ENCODE results near the gene IL7R. TPM values are rescaled to one million over a fixed set of nuclear protein-coding genes. Genes with fewer than 3 reads are reported as not detected.

IL7R gene
- total and polyA plus RNA-seq, 2 donors (not counting 3 experiments of a cell fraction or from before 2014, with no cell fraction given): 1.0 to 1.2 TPM

DNA sequence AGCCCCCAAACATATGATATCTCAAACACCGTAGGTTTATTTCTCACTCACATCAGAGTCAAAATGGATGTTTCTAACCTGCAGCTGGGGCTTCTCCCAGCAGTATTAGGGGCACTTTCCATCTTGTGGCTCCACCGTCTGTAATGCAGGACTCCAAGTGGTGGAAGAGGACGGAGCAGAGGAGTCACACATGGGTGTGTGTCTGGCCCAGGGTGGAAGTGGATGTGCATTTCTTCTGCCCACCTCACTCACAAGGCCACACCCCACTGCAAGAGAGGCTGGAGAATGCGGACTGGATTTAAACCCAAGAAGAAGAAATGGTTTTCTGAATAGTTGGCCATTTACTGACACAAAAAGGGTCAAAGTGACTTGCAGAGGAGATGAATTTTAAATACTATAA lies 13.9 kb downstream of the IL7R start:
- H3K9me3 ChIP-seq (replicated peaks; ENCODE audit: control insufficient read depth, insufficient read depth, low read length): no peaks in the 10 kb centered on the region
- H4K20me1 ChIP-seq (replicated peaks; ENCODE audit: control insufficient read depth, extremely low read depth, insufficient read depth, low read length): no peaks in the 10 kb centered on the region
- H3K9me1 ChIP-seq (replicated peaks; ENCODE audit: control insufficient read depth, extremely low read depth, insufficient read depth, low read length): no peaks in the 10 kb centered on the region
- no peak for TF ChIP-seq POLR2AphosphoS5 (IDR thresholded peaks at IDR 0.05; ENCODE audit: insufficient read depth, low read depth, low read length)
- TF ChIP-seq GATA2 (IDR thresholded peaks at IDR 0.05; ENCODE audit: insufficient read depth, insufficient read length, low read depth, low read length): no peak
- TF ChIP-seq POLR2A (IDR thresholded peaks at IDR 0.05; ENCODE audit: low read depth, low read length): no peak
- no peak for TF ChIP-seq MYC (IDR thresholded peaks at IDR 0.05; ENCODE audit: low read depth, low read length)
- no peak for TF ChIP-seq EZH2 (IDR thresholded peaks at IDR 0.05; ENCODE audit: borderline replicate concordance, low read depth, low read length, severe bottlenecking)
- no peak for TF ChIP-seq JUN (IDR thresholded peaks at IDR 0.05; ENCODE audit: borderline replicate concordance, insufficient read depth, insufficient read length, low read depth)
- no peak for TF ChIP-seq FOS (IDR thresholded peaks at IDR 0.05; ENCODE audit: borderline replicate concordance, insufficient read depth, low read length)
- TF ChIP-seq, protein P1, sequence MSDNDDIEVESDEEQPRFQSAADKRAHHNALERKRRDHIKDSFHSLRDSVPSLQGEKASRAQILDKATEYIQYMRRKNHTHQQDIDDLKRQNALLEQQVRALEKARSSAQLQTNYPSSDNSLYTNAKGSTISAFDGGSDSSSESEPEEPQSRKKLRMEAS (IDR thresholded peaks at IDR 0.05; ENCODE audit: insufficient read depth, insufficient read length): no peak
- TF ChIP-seq, protein P2, sequence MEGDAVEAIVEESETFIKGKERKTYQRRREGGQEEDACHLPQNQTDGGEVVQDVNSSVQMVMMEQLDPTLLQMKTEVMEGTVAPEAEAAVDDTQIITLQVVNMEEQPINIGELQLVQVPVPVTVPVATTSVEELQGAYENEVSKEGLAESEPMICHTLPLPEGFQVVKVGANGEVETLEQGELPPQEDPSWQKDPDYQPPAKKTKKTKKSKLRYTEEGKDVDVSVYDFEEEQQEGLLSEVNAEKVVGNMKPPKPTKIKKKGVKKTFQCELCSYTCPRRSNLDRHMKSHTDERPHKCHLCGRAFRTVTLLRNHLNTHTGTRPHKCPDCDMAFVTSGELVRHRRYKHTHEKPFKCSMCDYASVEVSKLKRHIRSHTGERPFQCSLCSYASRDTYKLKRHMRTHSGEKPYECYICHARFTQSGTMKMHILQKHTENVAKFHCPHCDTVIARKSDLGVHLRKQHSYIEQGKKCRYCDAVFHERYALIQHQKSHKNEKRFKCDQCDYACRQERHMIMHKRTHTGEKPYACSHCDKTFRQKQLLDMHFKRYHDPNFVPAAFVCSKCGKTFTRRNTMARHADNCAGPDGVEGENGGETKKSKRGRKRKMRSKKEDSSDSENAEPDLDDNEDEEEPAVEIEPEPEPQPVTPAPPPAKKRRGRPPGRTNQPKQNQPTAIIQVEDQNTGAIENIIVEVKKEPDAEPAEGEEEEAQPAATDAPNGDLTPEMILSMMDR (IDR thresholded peaks at IDR 0.05; ENCODE audit: extremely low read depth in 1 of 2, insufficient read depth in 1 of 2, low read depth in 1 of 2, low read length in 2 of 2): no peak
- no peak for DNase-seq (ENCODE audit: low read depth, low spot score)
- no peak overlapping the region for H3K27ac ChIP-seq (ENCODE audit: insufficient read depth, low read depth, low read length)
- intact Hi-C loops (cut with micrococcal nuclease) (no loop called here), dilution Hi-C loops (cut with MboI; ENCODE audit: extremely low pct_ligation_motif_present, low sequenced_read_pairs) (no loop called here)
- H3K27me3 ChIP-seq (ENCODE audit: control insufficient read depth in 2 of 2, insufficient read depth in 2 of 2, low read length in 2 of 2): no peaks in the 10 kb centered on the region
- no peak for FAIRE-seq
- ChIA-PET CTCF (interaction anchor here (1.8 kb wide), 1 partner anchor 93 kb away, joined by 4 read pairs; no protein-coding TSS in a partner anchor), POLR2A (no interaction called here)
- no peaks in the 10 kb centered on the region for H3K36me3 ChIP-seq (ENCODE audit: control insufficient read depth in 2 of 2, extremely low read depth in 1 of 2, insufficient read depth in 2 of 2, low read length in 2 of 2)
- no peaks in the 10 kb centered on the region for H3K79me2 ChIP-seq (ENCODE audit: control insufficient read depth, insufficient read depth, low read length)
- H3K4me3 ChIP-seq (replicated peaks in 1 of 3; ENCODE audit: insufficient read depth in 1 of 3, low read depth in 1 of 3, low read length in 3 of 3): no peak overlapping the region
- H3K9ac ChIP-seq (replicated peaks; ENCODE audit: extremely low read depth, insufficient read depth, low read length): no peak overlapping the region
- H3K4me1 ChIP-seq (ENCODE audit: control insufficient read depth, extremely low read depth, insufficient read depth, low read length): no peaks in the 10 kb centered on the region
- no TSS peak for BruUV-seq (replicated peaks)
- H2AFZ ChIP-seq (ENCODE audit: low read depth, low read length): no peak overlapping the region
- H3K4me2 ChIP-seq (ENCODE audit: insufficient read depth, low read length): no peak overlapping the region

Measured in endothelial cell of umbilical vein (primary cell).